ENCODE measurements around the gene AXIN2.
"Not testable (repeated sequence)": the region's sequence is repeated elsewhere in the genome, so short reads cannot be mapped to it uniquely, and the experiment has no call there.

Gene AXIN2

GRCh38 chr17:65485388-65486299, 75.8 kb downstream of the AXIN2 start:
- TF ChIP-seq ZIC2 (tag by site-specific recombination; IDR thresholded peaks at IDR 0.05) (peak; percentile 77), SCRT2 (tag by site-specific recombination; IDR thresholded peaks at IDR 0.05) (peak; percentile 76), ZNF610 (tag by site-specific recombination; IDR thresholded peaks at IDR 0.05; ENCODE audit: borderline replicate concordance) (no peak), ZNF114 (tag by site-specific recombination; IDR thresholded peaks at IDR 0.05) (no peak), SCRT1 (tag by site-specific recombination; IDR thresholded peaks at IDR 0.05; ENCODE audit: borderline replicate concordance) (peak; percentile 70)
- POLR2A ChIA-PET, result no interaction called here
- Histone ChIP-seq H3K4me3 (ENCODE audit: low read depth, low read length) (no peak overlapping the region), H3K27ac (ENCODE audit: extremely low read depth, low read depth, low read length) (no peak overlapping the region), H3K36me3 (ENCODE audit: control insufficient read depth in 2 of 2, insufficient read depth in 1 of 2, low read length in 2 of 2) (no peaks in the 10 kb centered on the region), H3K4me1 (ENCODE audit: control insufficient read depth, insufficient read depth, low read length) (no peaks in the 10 kb centered on the region), H3K9me3 (ENCODE audit: control insufficient read depth, insufficient read depth, low read depth, low read length) (no peaks in the 10 kb centered on the region)
- CTCF ChIA-PET, result interaction anchor here (0.6 to 1.2 kb wide), 2 partner anchors 46 to 191 kb away, joined by 3 to 6 read pairs; no protein-coding TSS in a partner anchor

- POLR2A ChIA-PET; H3K36me3 ChIP-seq (ENCODE audit: control insufficient read depth in 2 of 2, insufficient read depth in 1 of 2, low read length in 2 of 2); H3K4me1 ChIP-seq (ENCODE audit: control insufficient read depth, insufficient read depth, low read length); H3K9me3 ChIP-seq (ENCODE audit: control insufficient read depth, insufficient read depth, low read depth, low read length); CTCF ChIA-PET; H3K4me3 ChIP-seq (ENCODE audit: low read depth, low read length); H3K27ac ChIP-seq (ENCODE audit: extremely low read depth, low read depth, low read length): not testable (repeated sequence)
These were observed 77.0 kb downstream of the AXIN2 start for GRCh38 chr17:65484405-65484804.

GRCh38 chr17:65483438-65483837, 78.0 kb downstream of the AXIN2 start:
- Histone ChIP-seq H3K9me3 (ENCODE audit: control insufficient read depth, insufficient read depth, low read depth, low read length) (no peaks in the 10 kb centered on the region), H3K27ac (ENCODE audit: extremely low read depth, low read depth, low read length) (no peak overlapping the region), H3K36me3 (ENCODE audit: control insufficient read depth in 2 of 2, insufficient read depth in 1 of 2, low read length in 2 of 2) (no peaks in the 10 kb centered on the region), H3K4me1 (ENCODE audit: control insufficient read depth, insufficient read depth, low read length) (no peaks in the 10 kb centered on the region), H3K4me3 (ENCODE audit: low read depth, low read length) (no peak overlapping the region)
- CTCF ChIA-PET, result no interaction called here
- TF ChIP-seq ZNF654 (tag by site-specific recombination; IDR thresholded peaks at IDR 0.05; ENCODE audit: low read depth), result no peak
- TF ChIP-seq ELK4 (IDR thresholded peaks at IDR 0.05; ENCODE audit: borderline replicate concordance, low read depth, low read length), result no peak
- TF ChIP-seq ZNF830 (tag by site-specific recombination; IDR thresholded peaks at IDR 0.05; ENCODE audit: low read depth), result no peak
- no peak for TF ChIP-seq ZNF530 (tag by site-specific recombination; IDR thresholded peaks at IDR 0.05; ENCODE audit: low read depth)
- no peak for TF ChIP-seq ZNF221 (tag by site-specific recombination; IDR thresholded peaks at IDR 0.05; ENCODE audit: borderline replicate concordance)
- TF ChIP-seq, protein P1, sequence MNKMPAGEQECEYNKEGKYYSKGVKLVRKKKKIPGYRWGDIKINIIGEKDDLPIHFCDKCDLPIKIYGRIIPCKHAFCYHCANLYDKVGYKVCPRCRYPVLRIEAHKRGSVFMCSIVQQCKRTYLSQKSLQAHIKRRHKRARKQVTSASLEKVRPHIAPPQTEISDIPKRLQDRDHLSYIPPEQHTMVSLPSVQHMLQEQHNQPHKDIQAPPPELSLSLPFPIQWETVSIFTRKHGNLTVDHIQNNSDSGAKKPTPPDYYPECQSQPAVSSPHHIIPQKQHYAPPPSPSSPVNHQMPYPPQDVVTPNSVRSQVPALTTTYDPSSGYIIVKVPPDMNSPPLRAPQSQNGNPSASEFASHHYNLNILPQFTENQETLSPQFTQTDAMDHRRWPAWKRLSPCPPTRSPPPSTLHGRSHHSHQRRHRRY (tag by site-specific recombination; IDR thresholded peaks at IDR 0.05), result no peak
- TF ChIP-seq ZNF473 (tag by site-specific recombination; IDR thresholded peaks at IDR 0.05), result no peak
- no peak for TF ChIP-seq ZNF354C (tag by site-specific recombination; IDR thresholded peaks at IDR 0.05; ENCODE audit: borderline replicate concordance, low read depth)
- no peak for TF ChIP-seq ZNF140 (tag by site-specific recombination; IDR thresholded peaks at IDR 0.05)
- no peak for TF ChIP-seq ZNF112 (tag by site-specific recombination; IDR thresholded peaks at IDR 0.05)
- no peak for TF ChIP-seq BCL6B (tag by site-specific recombination; IDR thresholded peaks at IDR 0.05)
- POLR2A ChIA-PET, result no interaction called here
